Measurements from ENCODE around the gene RPP25. TPM values are rescaled to one million over a fixed set of nuclear protein-coding genes. Genes with fewer than 3 reads are reported as not detected.

The RPP25 gene
- total and polyA plus RNA-seq, 10 of the 15 experiments (the other 5 are each of a cell fraction or from before 2014, with no cell fraction given) = 0.41 to 10.8 (median 4.7) TPM

- TF ChIP-seq RCOR1 (conservative IDR thresholded peaks at IDR 0.05; ENCODE audit: low read depth, low read length) (no peak), GATAD2B (conservative IDR thresholded peaks at IDR 0.05; ENCODE audit: low read depth) (no peak), BACH1 (IDR thresholded peaks at IDR 0.05; ENCODE audit: borderline replicate concordance) (no peak), CREM (IDR thresholded peaks at IDR 0.05; ENCODE audit: low read depth) (no peak), ZNF274 (IDR thresholded peaks at IDR 0.05; ENCODE audit: insufficient read depth, insufficient read length) (no peak), ESRRA (IDR thresholded peaks at IDR 0.05; ENCODE audit: low read length) (no peak), ZBTB33 (IDR thresholded peaks at IDR 0.05) (no peak), MEF2A (IDR thresholded peaks at IDR 0.05; ENCODE audit: insufficient read depth, low read depth, low read length) (no peak), BHLHE40 (IDR thresholded peaks at IDR 0.05; ENCODE audit: borderline replicate concordance in 1 of 2, low read depth in 2 of 2, low read length in 1 of 2) (no peak)
Observed at GRCh38 chr15:74983725-74984231, 27.2 kb upstream of the RPP25 start (continued).

GRCh38 chr15:74982183-74982582 lies 25.6 kb upstream of the RPP25 start:
- no peaks in the 10 kb centered on the region for H3K36me3 ChIP-seq (ENCODE audit: control insufficient read depth in 2 of 2, insufficient read depth in 2 of 2, low read length in 1 of 2)
- no peaks in the 10 kb centered on the region for H3K9me3 ChIP-seq (replicated peaks; ENCODE audit: control insufficient read depth, insufficient read depth, low read length)
- SMC1A ChIA-PET (ENCODE audit: uncharacterized antibody, unreplicated experiment) = no interaction called here
- in situ Hi-C loops (cut with MboI) (no loop called here), intact Hi-C loops (cut with micrococcal nuclease; ENCODE audit: unreplicated experiment) (no loop called here)
- FAIRE-seq (no peak), DNase-seq (ENCODE audit: low read depth, low spot score) (no peak), ATAC-seq (no peak)
- no peaks in the 10 kb centered on the region for H3K79me2 ChIP-seq (ENCODE audit: control insufficient read depth, insufficient read depth, low read length)
- H2AFZ ChIP-seq (ENCODE audit: control insufficient read depth, low read depth, low read length) = no peak overlapping the region
- WGBS (ENCODE audit: insufficient coverage, insufficient replicate concordance, low lambda C conversion rate, missing lambda C conversion rate) = 64% methylated on average over 5 of the region's 5 CpGs
- H3K9ac ChIP-seq (ENCODE audit: control insufficient read depth, insufficient read depth, low read length) = no peak overlapping the region
- H3K27ac ChIP-seq (ENCODE audit: control insufficient read depth, insufficient read depth) = no peak overlapping the region
- POLR2A ChIA-PET = interaction anchor here (0.6 to 0.7 kb wide), 6 partner anchors 10 to 764 kb away, joined by 4 to 5 read pairs (median 4); no protein-coding TSS in a partner anchor
- RAD21 ChIA-PET (ENCODE audit: unreplicated experiment) = interaction anchor here (0.7 kb wide), 1 partner anchor 80 kb away, joined by 3 read pairs; no protein-coding TSS in a partner anchor
- peaks cover 8% of the 10 kb centered on the region for H3K4me1 ChIP-seq (ENCODE audit: control insufficient read depth, insufficient read depth, low read length)
- H3K4me3 ChIP-seq = no peak overlapping the region
- H3K27me3 ChIP-seq (replicated peaks in 1 of 2; ENCODE audit: control insufficient read depth in 2 of 2, insufficient read depth in 2 of 2, low read length in 1 of 2) = no peaks in the 10 kb centered on the region
- CTCF ChIA-PET = interaction anchor here (0.5 to 1.0 kb wide), 3 partner anchors 18 to 60 kb away, joined by 3 read pairs; no protein-coding TSS in a partner anchor
- H4K20me1 ChIP-seq (ENCODE audit: control insufficient read depth, insufficient read depth) = no peaks in the 10 kb centered on the region
- H3K4me2 ChIP-seq (ENCODE audit: control insufficient read depth, insufficient read depth) = no peak overlapping the region
- BruUV-seq (replicated peaks) = no TSS peak
- TF ChIP-seq FOXM1 (IDR thresholded peaks at IDR 0.05; ENCODE audit: low read depth, low read length) = no peak
- no peak for TF ChIP-seq ZNF592 (IDR thresholded peaks at IDR 0.05)
- TF ChIP-seq ASH2L (IDR thresholded peaks at IDR 0.05; ENCODE audit: borderline replicate concordance, low read depth) = no peak
- TF ChIP-seq POLR2AphosphoS5 (IDR thresholded peaks at IDR 0.05; ENCODE audit: low read length) = no peak
- TF ChIP-seq EZH2 (IDR thresholded peaks at IDR 0.05; ENCODE audit: borderline replicate concordance, control insufficient read depth, low read depth, low read length) = no peak
- no peak for TF ChIP-seq KAT2A (conservative IDR thresholded peaks at IDR 0.05; ENCODE audit: control insufficient read depth, low read depth, low read length)
- no peak for TF ChIP-seq MAX (IDR thresholded peaks at IDR 0.05; ENCODE audit: low read depth, low read length)

All from GM12878 (cell line).